Heart left ventricle (tissue), 16 donors: ENCODE measurements around the gene RAB1B. TPM values are rescaled to one million over a fixed set of nuclear protein-coding genes. Genes with fewer than 3 reads are reported as not detected.
A peak's percentile ranks its signal among the peaks of the same experiment; 100 is the strongest.

Experiments
- ATAC-seq, 4 donors: fragments of 200-7000 bp; cut with Tn5 transposase; one replicate each; pipeline ENCODE4 v1.9.1; 2020 to 2022; ENCODE audit warnings: moderate library complexity in 4 of 4, mild to moderate bottlenecking in 3 of 4, moderate number of reproducible peaks in 1 of 4
- DNase-seq, 5 donors: peaks; one replicate each; pipeline ENCODE4 v3.0.0-alpha.2; 2020
- H3K27ac ChIP-seq, 12 donors: fragments of 200-600 bp; sonication (generic) in 4 of 12; one replicate each; pipeline versions ENCODE4 v1.5.0 to v1.8.0; 2016 to 2022; ENCODE audit warnings: mild to moderate bottlenecking in 2 of 12
- H3K27me3 ChIP-seq, 9 donors: fragments of 200-600 bp; sonication (generic) in 2 of 9; one replicate each; pipeline versions ENCODE4 v1.5.1 to v1.8.0; 2016 to 2022; ENCODE audit warnings: mild to moderate bottlenecking in 3 of 9
- H3K36me3 ChIP-seq, 9 donors: fragments of 200-600 bp; sonication (generic) in 2 of 9; one replicate each; pipeline versions ENCODE4 v1.5.0 to v1.8.0; 2018 to 2022; ENCODE audit warnings: mild to moderate bottlenecking in 2 of 9
- H3K4me1 ChIP-seq, 12 donors: fragments of 200-600 bp; sonication (generic) in 4 of 12; one replicate each; pipeline versions ENCODE4 v1.5.0 to v1.8.0; 2016 to 2022; ENCODE audit warnings: mild to moderate bottlenecking in 3 of 12
- H3K4me3 ChIP-seq, 12 donors: fragments of 200-600 bp; sonication (generic) in 4 of 12; one replicate each; pipeline versions ENCODE4 v1.5.0 to v1.8.0; 2017 to 2022; ENCODE audit warnings: mild to moderate bottlenecking in 9 of 12, moderate library complexity in 4 of 12
- H3K9me3 ChIP-seq, 12 donors: fragments of 200-600 bp; sonication (generic) in 4 of 12; one replicate each; pipeline versions ENCODE4 v1.5.0 to v1.8.0; 2016 to 2022; ENCODE audit warnings: mild to moderate bottlenecking in 1 of 12
- POLR2A ChIP-seq, 2 donors: fragments of 450-650 bp; IDR thresholded peaks; one replicate each; pipeline ENCODE4 v1.6.1; 2017; ENCODE audit warnings: antibody characterized with exemption in 2 of 2, mild to moderate bottlenecking in 2 of 2, moderate library complexity in 2 of 2
- WGBS, 4 donors: extraction: QIAGEN DNeasy Blood & Tissue Kit in 2 of 4; methylation state at CpG; one replicate each; pipeline versions ENCODE4 v1.1.5 to v1.1.7; 2013 to 2018; 5-methylcytosine and 5-hydroxymethylcytosine counted together
- intact Hi-C, 10 donors: fragments of 100-400 bp; cut with DNase I; formaldehyde crosslinking; loops; one replicate each; pipeline versions ENCODE4 v1.11.1 to v1.14.2; 2022
- polyA plus RNA-seq, 2 donors: library from polyadenylated mRNA; stranded (reverse); fragments of 200-250 nt; gene quantifications; one replicate each; pipeline ENCODE4 v1.2.3, GENCODE V29; 2013
- total RNA-seq, 9 donors: library from RNA; depleted of rRNA in 2 of 9; stranded (reverse); fragments of >200 nt in 2 of 9; fragmentation: NEBNext Ultra II Directional in 3 of 9; extraction: Animal tissue kit (Norgen Biotek cat#: 25700) in 3 of 9; gene quantifications; one replicate each; pipeline versions ENCODE4 v1.1.0 to v1.2.4, GENCODE V29; 2016 to 2023
- TF ChIP-seq, protein P1 (sequence below), 12 donors: fragments of 200-600 bp; sonication (generic) in 4 of 12; IDR thresholded peaks; one replicate each; pipeline versions ENCODE4 v1.5.0 to v1.8.0; 2018 to 2022; ENCODE audit warnings: antibody characterized with exemption in 12 of 12, mild to moderate bottlenecking in 5 of 12
- donor health status: ischemic (EF 13 %, LVEDD 7.1; RV severe dilation, severe dysfunction).
- donor health status: healthy with polysubstance abuse.
- donor health status: DM: no; HTN: yes; CAD: no.
- donor health status: DM: no; HTN: no; CAD: no.
- donor health status: ischemic (EF 25% LVEDD 6.9; RV normal size, moderate dysfunction).
- donor health status: ischemic (EF 25% LVEDD 5.7; RV mildly dilated, moderate dysfunction).
- donor health status: healthy.
- donor health status: DM: yes; HTN: yes; CAD: no.
- donor health status: ischemic (EF 35%, LVEDD 5.7; RV mildly dilated, moderate dysfunction).
- donor health status: nonischemic (EF 11% LVEDD 7.7; RV severe dilation, severe dysfunction).
- donor health status: DM: yes; HTN: yes; CAD: no.
- donor health status: PGD.
- donor health status: ischemic (EF 29% LVEDD 5.4; RV normal size, mild dysfunction).
- donor health status: nonischemic (EF 23%, LVEDD 6.1; RV moderate dilation, normal function).

Gene RAB1B
- total and polyA plus RNA-seq, 11 donors: 111 to 178 (median 135) TPM

DNA sequence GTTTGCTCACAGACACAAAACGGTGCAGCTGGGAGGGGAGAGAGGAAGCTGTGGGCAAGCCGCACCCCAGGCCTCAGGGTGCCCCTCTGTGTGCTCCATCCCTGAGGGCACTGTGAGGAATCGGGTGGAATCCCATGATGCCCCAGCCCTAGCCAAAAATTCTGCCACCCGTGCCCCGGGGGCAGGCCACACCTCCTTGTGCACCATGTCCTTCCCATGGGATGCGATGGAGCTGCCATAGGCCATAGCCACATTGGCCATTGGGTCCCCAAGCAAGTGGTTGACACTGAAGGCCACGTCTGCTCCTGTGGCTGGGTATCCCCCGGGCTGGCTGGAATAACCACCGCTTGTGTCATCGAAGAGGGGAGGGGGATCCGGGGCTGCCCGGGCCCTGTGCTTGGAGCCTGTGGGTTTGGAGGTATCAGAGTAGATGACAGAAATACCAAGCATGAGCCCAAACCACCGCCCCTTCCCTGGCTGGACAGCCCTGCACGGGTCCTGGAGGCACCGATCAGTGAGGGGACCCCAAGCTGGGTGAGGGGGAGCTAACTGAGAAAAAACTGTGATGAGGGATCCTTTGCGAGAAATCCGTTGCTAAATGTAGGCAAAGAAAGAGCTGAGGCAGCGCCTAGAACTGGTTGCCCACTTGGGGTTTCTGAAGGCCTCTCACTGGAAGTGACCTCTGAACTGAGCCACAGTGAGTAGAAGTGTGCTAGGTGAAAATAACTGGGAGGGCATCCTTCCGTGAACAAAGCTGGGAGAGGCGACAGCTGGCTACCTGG lies 19.6 kb downstream of the RAB1B start:
- no peak for DNase-seq
- TF ChIP-seq, protein P1, sequence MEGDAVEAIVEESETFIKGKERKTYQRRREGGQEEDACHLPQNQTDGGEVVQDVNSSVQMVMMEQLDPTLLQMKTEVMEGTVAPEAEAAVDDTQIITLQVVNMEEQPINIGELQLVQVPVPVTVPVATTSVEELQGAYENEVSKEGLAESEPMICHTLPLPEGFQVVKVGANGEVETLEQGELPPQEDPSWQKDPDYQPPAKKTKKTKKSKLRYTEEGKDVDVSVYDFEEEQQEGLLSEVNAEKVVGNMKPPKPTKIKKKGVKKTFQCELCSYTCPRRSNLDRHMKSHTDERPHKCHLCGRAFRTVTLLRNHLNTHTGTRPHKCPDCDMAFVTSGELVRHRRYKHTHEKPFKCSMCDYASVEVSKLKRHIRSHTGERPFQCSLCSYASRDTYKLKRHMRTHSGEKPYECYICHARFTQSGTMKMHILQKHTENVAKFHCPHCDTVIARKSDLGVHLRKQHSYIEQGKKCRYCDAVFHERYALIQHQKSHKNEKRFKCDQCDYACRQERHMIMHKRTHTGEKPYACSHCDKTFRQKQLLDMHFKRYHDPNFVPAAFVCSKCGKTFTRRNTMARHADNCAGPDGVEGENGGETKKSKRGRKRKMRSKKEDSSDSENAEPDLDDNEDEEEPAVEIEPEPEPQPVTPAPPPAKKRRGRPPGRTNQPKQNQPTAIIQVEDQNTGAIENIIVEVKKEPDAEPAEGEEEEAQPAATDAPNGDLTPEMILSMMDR (IDR thresholded peaks at IDR 0.05): no peak
- TF ChIP-seq POLR2A (IDR thresholded peaks at IDR 0.05): no peak
- 34 to 45% (median 40%) methylated on average over 10 to 20 of the region's 20 CpGs for WGBS, 4 donors
- Histone ChIP-seq H3K4me3 (peak overlapping the region; percentile 70 to 100 (median 90)), H3K4me1 (peaks cover 0 to 55% (median 34%) of the 10 kb centered on the region in 12 donors), H3K27ac (peak overlapping the region; percentile 92 to 99 (median 96)), H3K9me3 (no peaks in the 10 kb centered on the region), H3K27me3 (peaks cover 6 to 23% (median 14%) of the 10 kb centered on the region in 9 donors), H3K36me3 (peaks cover 0 to 23% (median 6%) of the 10 kb centered on the region in 9 donors)
- intact Hi-C loops: loop anchor here in 5 of 10 donors (10.0 kb wide), 1 partner anchor 63 kb away; no protein-coding TSS in a partner anchor
- ATAC-seq: peak in 1 of 4 donors; percentile 0

- DNase-seq: peak; percentile 99 to 100 (median 99)
- intact Hi-C loops: loop anchor here in 5 of 10 donors (10.0 kb wide), 1 partner anchor 64 kb away; no protein-coding TSS in a partner anchor
- Histone ChIP-seq H3K4me3 (peak within 1 kb of the TSS; percentile 70 to 100 (median 90)), H3K27ac (peak within 1 kb of the TSS; percentile 92 to 99 (median 96)), H3K36me3 (peaks cover 0 to 20% (median 5%) of the 10 kb centered on the region in 9 donors), H3K9me3 (no peaks in the 10 kb centered on the region), H3K4me1 (peaks cover 0 to 54% (median 34%) of the 10 kb centered on the region in 12 donors), H3K27me3 (peaks cover 6 to 32% (median 22%) of the 10 kb centered on the region in 9 donors)
- WGBS, 4 donors: 0 to 1% (median 0%) methylated on average over 52 to 87 of the region's 87 CpGs
- peak; percentile 94 to 98 (median 96) for ATAC-seq
- peak; percentile 79 to 90 for TF ChIP-seq POLR2A (IDR thresholded peaks at IDR 0.05)
- TF ChIP-seq, protein P1 (IDR thresholded peaks at IDR 0.05): peak in 4 of 12 donors; percentile 13 to 27 (median 24)
Measured at GRCh38 chr11:66288671-66289547, 20.5 kb downstream of the RAB1B start, which contains the start of gene YIF1A. Gene YIF1A, minus strand, starts transcription at chr11:66289143. Its CDS starts 158 bp downstream, at chr11:66288985.

GRCh38 chr11:66289548-66290329 lies 21.3 kb downstream of the RAB1B start:
- Histone ChIP-seq H3K27ac (peak overlapping the region; percentile 57 to 99 (median 96)), H3K4me1 (peaks cover 0 to 53% (median 34%) of the 10 kb centered on the region in 12 donors), H3K27me3 (peaks cover 6 to 36% (median 26%) of the 10 kb centered on the region in 9 donors), H3K36me3 (peaks cover 0 to 12% (median 0%) of the 10 kb centered on the region in 9 donors), H3K9me3 (no peaks in the 10 kb centered on the region), H3K4me3 (peak overlapping the region; percentile 19 to 100 (median 88))
- no peak for TF ChIP-seq POLR2A (IDR thresholded peaks at IDR 0.05)
- TF ChIP-seq, protein P1 (IDR thresholded peaks at IDR 0.05): no peak
- intact Hi-C loops: loop anchor here in 6 of 10 donors (5.0 to 10.0 kb wide), 2 partner anchors 48 to 65 kb away; partner anchors contain the start of gene RIN1 (in 1 of the 6)
- ATAC-seq (peak; percentile 45 to 63 (median 56)), DNase-seq (peak; percentile 72 to 83 (median 79))
- WGBS, 4 donors: 10 to 12% (median 10%) methylated on average over 31 to 36 of the region's 36 CpGs
